Measurements from ENCODE around the gene TNFRSF1B. TPM values are rescaled to one million over a fixed set of nuclear protein-coding genes. Genes with fewer than 3 reads are reported as not detected.

Gene TNFRSF1B
- polyA plus RNA-seq, 3 donors, result 5.7 to 7.3 (median 5.9) TPM

Other genes with a start within 250 kb of the TNFRSF1B start
- gene KIAA2013, start 240.6 kb upstream of the TNFRSF1B start, polyA plus RNA-seq (ENCODE audit: insufficient read length in 3 of 3), result 10 to 100 TPM; 44.9 to 53.5 (median 49.9) TPM
- gene PLOD1, start 232.3 kb upstream of the TNFRSF1B start, polyA plus RNA-seq (ENCODE audit: insufficient read length in 3 of 3), result 100 to 1,000 TPM in 1 of 3 donors, 10 to 100 TPM in 2; 95.0 to 120 (median 98.6) TPM
- 10 to 100 TPM; 69.7 to 70.9 (median 70.0) TPM for gene MFN2, start 186.5 kb upstream of the TNFRSF1B start, polyA plus RNA-seq (ENCODE audit: insufficient read length in 3 of 3)
- gene MIIP, start 147.5 kb upstream of the TNFRSF1B start, polyA plus RNA-seq (ENCODE audit: insufficient read length in 3 of 3), result 10 to 100 TPM; 30.2 to 36.5 (median 30.9) TPM
- gene TNFRSF8, start 103.7 kb upstream of the TNFRSF1B start, polyA plus RNA-seq (ENCODE audit: insufficient read length in 3 of 3), result under 1 TPM; 0.54 to 0.62 (median 0.58) TPM
- gene VPS13D, start 63.0 kb downstream of the TNFRSF1B start, polyA plus RNA-seq (ENCODE audit: insufficient read length in 3 of 3), result 10 to 100 TPM; 26.8 to 31.3 (median 27.1) TPM